ENCODE measurements around the gene CRHR1.

GRCh38 chr17:45839442-45839841 lies 55.3 kb downstream of the CRHR1 start:
- TF ChIP-seq CTCF (optimal IDR thresholded peaks at IDR 0.05 in 1 of 3, IDR thresholded peaks at IDR 0.05 in 1 of 3, conservative IDR thresholded peaks at IDR 0.05 in 1 of 3; ENCODE audit: extremely low read depth in 1 of 3, insufficient read depth in 2 of 3, low read length in 3 of 3) (no peak), EZH2 (IDR thresholded peaks at IDR 0.05; ENCODE audit: low read length) (no peak)

Data from keratinocyte (primary cell).